Suppressor macrophage (primary cell): ENCODE measurements around the gene PHC3.

Experiments used
- DNase-seq, 4 experiments: peaks; one replicate each; pipeline ENCODE4 v3.0.0-alpha.2; 2020 to 2022

PHC3 gene

DNA sequence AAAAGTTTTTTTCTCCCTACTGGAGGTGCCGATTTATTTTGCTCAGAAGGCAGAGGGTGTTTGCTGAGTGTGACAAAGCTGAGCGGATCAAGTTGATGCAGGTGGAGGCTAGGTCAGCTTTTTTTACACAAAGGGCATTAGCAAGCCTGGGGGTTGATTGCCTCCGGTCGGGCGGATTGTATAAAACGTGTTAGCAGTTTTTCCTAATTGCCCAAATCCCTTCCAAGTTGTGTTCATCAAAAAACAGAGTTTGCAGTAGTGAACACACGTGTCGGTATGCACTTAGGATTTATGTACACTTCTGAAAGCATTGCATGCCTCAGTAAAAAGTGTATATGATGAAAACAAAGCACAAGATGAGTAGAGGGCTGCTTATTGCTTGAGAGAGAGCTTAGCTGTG, 141.1 kb downstream of the PHC3 start:
- DNase-seq: no peak

DNA sequence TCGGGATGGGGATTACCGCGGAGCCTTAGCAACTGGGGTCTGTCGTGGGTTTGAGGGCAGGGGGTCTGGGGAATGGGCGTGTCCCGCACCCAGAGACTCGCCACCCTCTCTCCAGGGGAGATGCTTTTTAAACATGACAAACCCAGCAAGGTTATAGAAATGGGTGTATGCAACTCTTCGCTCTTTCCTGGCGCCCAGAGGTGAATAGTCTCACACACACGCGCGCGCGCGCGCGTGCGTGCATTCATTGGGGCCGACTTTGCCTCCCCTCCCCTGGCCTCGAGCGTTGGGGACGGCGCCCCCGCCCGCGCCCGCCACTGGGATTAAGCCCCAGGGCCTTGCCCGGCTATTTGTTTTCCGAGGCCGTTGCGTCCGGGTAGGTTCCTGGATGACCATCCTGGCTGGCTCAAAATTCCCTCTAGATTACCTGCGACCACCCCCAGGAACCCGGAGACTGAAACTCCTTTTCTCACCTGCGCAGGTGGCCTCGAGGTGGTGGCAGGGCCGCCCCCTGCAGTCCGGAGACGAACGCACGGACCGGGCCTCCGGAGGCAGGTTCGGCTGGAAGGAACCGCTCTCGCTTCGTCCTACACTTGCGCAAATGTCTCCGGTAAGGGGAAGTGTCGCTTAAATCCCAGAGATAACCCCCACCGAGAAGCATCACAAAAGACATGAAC, 143.0 kb downstream of the PHC3 start:
- DNase-seq: peak; percentile 40 to 64 (median 61)
